Subcutaneous adipose tissue (tissue), 4 donors: ENCODE measurements around the gene GRIN2A. TPM values are rescaled to one million over a fixed set of nuclear protein-coding genes. Genes with fewer than 3 reads are reported as not detected.

ENCODE experiments used
- CTCF ChIP-seq: fragments of 450-650 bp; IDR thresholded peaks from one replicate; pipeline ENCODE4 v1.5.1; 2016; ENCODE audit warnings: low read depth, mild to moderate bottlenecking, control low read depth, antibody characterized with exemption, moderate library complexity
- total RNA-seq, 4 donors: library from RNA; depleted of rRNA; stranded (reverse); fragments of >200 nt; gene quantifications; one replicate each; pipeline ENCODE4 v1.1.0, GENCODE V29; 2016

The GRIN2A gene
- total RNA-seq, 4 donors from 2014 or later = under 0.01 to 0.19 (median 0.17) TPM; not detected in 1

- TF ChIP-seq CTCF = no peak
Observed at GRCh38 chr16:10220942-10221341, 38.7 kb upstream of the GRIN2A start.

GRCh38 chr16:10219742-10220141, 37.5 kb upstream of the GRIN2A start:
- TF ChIP-seq CTCF = no peak

- TF ChIP-seq CTCF = no peak
Observed at GRCh38 chr16:10218490-10219206, 36.4 kb upstream of the GRIN2A start.

- TF ChIP-seq CTCF = no peak
Observed at GRCh38 chr16:10213748-10214147, 31.5 kb upstream of the GRIN2A start.

GRCh38 chr16:10210944-10211343, 28.7 kb upstream of the GRIN2A start:
- no peak for TF ChIP-seq CTCF

GRCh38 chr16:10206865-10207264, 24.6 kb upstream of the GRIN2A start:
- TF ChIP-seq CTCF = no peak

GRCh38 chr16:10206215-10206614, 24.0 kb upstream of the GRIN2A start:
- no peak for TF ChIP-seq CTCF
